ENCODE measurements around the gene PLEKHG2.

- no peak for TF ChIP-seq GATA2 (IDR thresholded peaks at IDR 0.05; ENCODE audit: low read depth, low read length)
- no peak for TF ChIP-seq GATA3 (IDR thresholded peaks at IDR 0.05; ENCODE audit: low read depth, low read length)
Observed at GRCh38 chr19:39372941-39373340, 39.5 kb upstream of the PLEKHG2 start.

Data from SH-SY5Y (cell line).